ENCODE results near the gene BIRC7. TPM values are rescaled to one million over a fixed set of nuclear protein-coding genes. Genes with fewer than 3 reads are reported as not detected.

The BIRC7 gene
- total RNA-seq, 2 experiments from 2014 or later: not detected

- intact Hi-C loops (cut with DNase I, micrococcal nuclease): no loop called here
- H3K36me3 ChIP-seq (ENCODE audit: insufficient read depth, low read length): no peaks in the 10 kb centered on the region
- peaks cover 14% of the 10 kb centered on the region for H3K4me1 ChIP-seq (ENCODE audit: insufficient read depth, low read length)
- ChIA-PET POLR2A (no interaction called here), CTCF (no interaction called here)
- Mint-ChIP-seq H3K36me3 (ENCODE audit: low read depth) (no peaks in the 10 kb centered on the region), H3K27me3 (peaks cover 63% of the 10 kb centered on the region), H3K4me1 (ENCODE audit: low read depth) (peaks cover 5% of the 10 kb centered on the region), H3K9me3 (no peaks in the 10 kb centered on the region), H3K4me3 (no peak overlapping the region), H3K27ac (no peak overlapping the region)
- H3K27ac ChIP-seq (ENCODE audit: low read depth in 1 of 2, low read length in 2 of 2): no peak overlapping the region
- DNase-seq: no peak
- H3K27me3 ChIP-seq (ENCODE audit: control insufficient read depth in 1 of 2, insufficient read depth in 2 of 2, low read length in 2 of 2): peaks cover 31 to 32% of the 10 kb centered on the region in 2 experiments
- TF ChIP-seq, protein P1, sequence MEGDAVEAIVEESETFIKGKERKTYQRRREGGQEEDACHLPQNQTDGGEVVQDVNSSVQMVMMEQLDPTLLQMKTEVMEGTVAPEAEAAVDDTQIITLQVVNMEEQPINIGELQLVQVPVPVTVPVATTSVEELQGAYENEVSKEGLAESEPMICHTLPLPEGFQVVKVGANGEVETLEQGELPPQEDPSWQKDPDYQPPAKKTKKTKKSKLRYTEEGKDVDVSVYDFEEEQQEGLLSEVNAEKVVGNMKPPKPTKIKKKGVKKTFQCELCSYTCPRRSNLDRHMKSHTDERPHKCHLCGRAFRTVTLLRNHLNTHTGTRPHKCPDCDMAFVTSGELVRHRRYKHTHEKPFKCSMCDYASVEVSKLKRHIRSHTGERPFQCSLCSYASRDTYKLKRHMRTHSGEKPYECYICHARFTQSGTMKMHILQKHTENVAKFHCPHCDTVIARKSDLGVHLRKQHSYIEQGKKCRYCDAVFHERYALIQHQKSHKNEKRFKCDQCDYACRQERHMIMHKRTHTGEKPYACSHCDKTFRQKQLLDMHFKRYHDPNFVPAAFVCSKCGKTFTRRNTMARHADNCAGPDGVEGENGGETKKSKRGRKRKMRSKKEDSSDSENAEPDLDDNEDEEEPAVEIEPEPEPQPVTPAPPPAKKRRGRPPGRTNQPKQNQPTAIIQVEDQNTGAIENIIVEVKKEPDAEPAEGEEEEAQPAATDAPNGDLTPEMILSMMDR (IDR thresholded peaks at IDR 0.05): no peak
- no peak overlapping the region for H3K4me3 ChIP-seq (ENCODE audit: low read length)
- peaks cover 0 to 8% of the 10 kb centered on the region in 2 experiments for H3K9me3 ChIP-seq (ENCODE audit: control insufficient read depth in 1 of 2, insufficient read depth in 1 of 2, low read length in 2 of 2)
- no peak for ATAC-seq (ENCODE audit: poor library complexity)
Measured at GRCh38 chr20:63257629-63258028, 21.9 kb downstream of the BIRC7 start.

- Histone ChIP-seq H3K36me3 (ENCODE audit: insufficient read depth, low read length) (no peaks in the 10 kb centered on the region), H3K27me3 (ENCODE audit: control insufficient read depth in 1 of 2, insufficient read depth in 2 of 2, low read length in 2 of 2) (peaks cover 22 to 29% of the 10 kb centered on the region in 2 experiments), H3K27ac (ENCODE audit: low read depth in 1 of 2, low read length in 2 of 2) (no peak overlapping the region), H3K4me1 (ENCODE audit: insufficient read depth, low read length) (peaks cover 5% of the 10 kb centered on the region), H3K4me3 (ENCODE audit: low read length) (no peak overlapping the region), H3K9me3 (ENCODE audit: control insufficient read depth in 1 of 2, insufficient read depth in 1 of 2, low read length in 2 of 2) (peaks cover 0 to 1% of the 10 kb centered on the region in 2 experiments)
- H3K27ac Mint-ChIP-seq: no peak overlapping the region
- no peaks in the 10 kb centered on the region for H3K9me3 Mint-ChIP-seq
- CTCF ChIA-PET: no interaction called here
- DNase-seq (no peak), ATAC-seq (ENCODE audit: poor library complexity) (no peak)
- H3K27me3 Mint-ChIP-seq: peaks cover 61% of the 10 kb centered on the region
- TF ChIP-seq, protein P1 (IDR thresholded peaks at IDR 0.05): no peak
- no peak overlapping the region for H3K4me3 Mint-ChIP-seq
- POLR2A ChIA-PET: no interaction called here
- H3K36me3 Mint-ChIP-seq (ENCODE audit: low read depth): no peaks in the 10 kb centered on the region
- intact Hi-C loops (cut with DNase I, micrococcal nuclease): no loop called here
- no peaks in the 10 kb centered on the region for H3K4me1 Mint-ChIP-seq (ENCODE audit: low read depth)
Measured at GRCh38 chr20:63258781-63259180, 23.1 kb downstream of the BIRC7 start.

- TF ChIP-seq, protein P1 (IDR thresholded peaks at IDR 0.05): no peak
- DNase-seq (no peak), ATAC-seq (ENCODE audit: poor library complexity) (no peak)
- H3K36me3 Mint-ChIP-seq (ENCODE audit: low read depth): no peaks in the 10 kb centered on the region
- intact Hi-C loops (cut with DNase I, micrococcal nuclease): no loop called here
- Histone ChIP-seq H3K27me3 (ENCODE audit: control insufficient read depth in 1 of 2, insufficient read depth in 2 of 2, low read length in 2 of 2) (peaks cover 26 to 32% of the 10 kb centered on the region in 2 experiments), H3K4me1 (ENCODE audit: insufficient read depth, low read length) (peaks cover 5% of the 10 kb centered on the region), H3K9me3 (ENCODE audit: control insufficient read depth in 1 of 2, insufficient read depth in 1 of 2, low read length in 2 of 2) (no peaks in the 10 kb centered on the region), H3K4me3 (ENCODE audit: low read length) (no peak overlapping the region), H3K27ac (ENCODE audit: low read depth in 1 of 2, low read length in 2 of 2) (no peak overlapping the region), H3K36me3 (ENCODE audit: insufficient read depth, low read length) (no peaks in the 10 kb centered on the region)
- no peak overlapping the region for H3K4me3 Mint-ChIP-seq
- H3K4me1 Mint-ChIP-seq (ENCODE audit: low read depth): no peaks in the 10 kb centered on the region
- H3K9me3 Mint-ChIP-seq: no peaks in the 10 kb centered on the region
- peaks cover 65% of the 10 kb centered on the region for H3K27me3 Mint-ChIP-seq
- ChIA-PET POLR2A (no interaction called here), CTCF (no interaction called here)
- H3K27ac Mint-ChIP-seq: no peak overlapping the region
Measured at GRCh38 chr20:63259734-63260460, 24.2 kb downstream of the BIRC7 start.

Data from CD4-positive, alpha-beta T cell (primary cell).